ENCODE measurements around the gene ZMIZ1.

Gene ZMIZ1

DNA sequence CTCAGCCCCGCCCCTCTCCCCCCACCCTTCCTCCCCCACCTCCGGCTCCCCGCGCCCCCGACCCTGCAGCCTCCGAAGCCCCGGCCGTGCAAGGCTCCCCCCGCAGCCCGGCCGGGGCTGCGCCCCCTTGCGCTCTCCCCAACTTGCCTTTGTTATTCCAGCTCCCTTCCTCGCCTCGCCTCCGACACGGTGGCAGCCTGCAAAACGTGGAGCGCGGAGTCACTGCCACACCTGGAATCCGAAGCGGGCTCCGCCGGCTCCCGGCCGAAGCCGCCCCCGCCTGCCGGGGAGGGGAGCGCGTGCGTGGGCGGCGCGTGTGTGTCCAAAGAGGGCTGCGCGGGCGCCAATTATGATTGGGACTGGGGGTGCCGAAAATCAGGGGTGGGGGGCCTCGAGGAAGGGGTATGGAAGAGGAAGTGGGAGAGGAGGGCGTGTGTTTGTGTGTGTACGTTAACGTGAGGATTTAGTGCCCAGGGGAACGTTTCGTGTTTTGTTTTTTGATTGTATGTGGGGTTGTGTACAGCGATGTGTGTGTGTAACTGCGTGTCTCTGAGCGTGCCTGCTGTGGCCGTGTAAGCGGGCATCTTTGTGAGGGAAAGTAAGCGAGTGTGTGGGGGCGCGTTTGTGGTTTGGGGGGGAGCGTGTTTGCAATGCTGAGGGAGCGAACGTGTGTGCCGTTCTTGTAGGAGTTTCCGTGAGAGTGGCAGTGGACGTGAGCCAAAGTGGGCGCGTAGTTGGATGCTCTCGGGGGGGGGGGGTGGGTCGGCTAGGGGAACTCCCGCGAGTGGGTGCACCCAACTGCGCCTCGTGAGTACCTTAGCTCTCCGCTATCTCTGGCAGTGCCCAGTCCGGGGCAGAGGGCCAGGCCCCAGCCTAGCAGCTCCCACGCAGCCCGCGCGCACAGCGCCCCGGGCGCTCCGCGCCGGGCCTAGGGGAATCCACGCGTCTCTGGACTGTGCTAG, 1.2 kb upstream of the ZMIZ1 start:
- DNase-seq = peak; percentile 78

GRCh38 chr10:79068203-79068561, 584 bp upstream of the ZMIZ1 start:
- DNase-seq = no peak

GRCh38 chr10:79069325-79070080, 737 bp downstream of the ZMIZ1 start:
- DNase-seq = no peak

- no peak for DNase-seq
Measured at GRCh38 chr10:79070081-79070605, 1.4 kb downstream of the ZMIZ1 start.

DNA sequence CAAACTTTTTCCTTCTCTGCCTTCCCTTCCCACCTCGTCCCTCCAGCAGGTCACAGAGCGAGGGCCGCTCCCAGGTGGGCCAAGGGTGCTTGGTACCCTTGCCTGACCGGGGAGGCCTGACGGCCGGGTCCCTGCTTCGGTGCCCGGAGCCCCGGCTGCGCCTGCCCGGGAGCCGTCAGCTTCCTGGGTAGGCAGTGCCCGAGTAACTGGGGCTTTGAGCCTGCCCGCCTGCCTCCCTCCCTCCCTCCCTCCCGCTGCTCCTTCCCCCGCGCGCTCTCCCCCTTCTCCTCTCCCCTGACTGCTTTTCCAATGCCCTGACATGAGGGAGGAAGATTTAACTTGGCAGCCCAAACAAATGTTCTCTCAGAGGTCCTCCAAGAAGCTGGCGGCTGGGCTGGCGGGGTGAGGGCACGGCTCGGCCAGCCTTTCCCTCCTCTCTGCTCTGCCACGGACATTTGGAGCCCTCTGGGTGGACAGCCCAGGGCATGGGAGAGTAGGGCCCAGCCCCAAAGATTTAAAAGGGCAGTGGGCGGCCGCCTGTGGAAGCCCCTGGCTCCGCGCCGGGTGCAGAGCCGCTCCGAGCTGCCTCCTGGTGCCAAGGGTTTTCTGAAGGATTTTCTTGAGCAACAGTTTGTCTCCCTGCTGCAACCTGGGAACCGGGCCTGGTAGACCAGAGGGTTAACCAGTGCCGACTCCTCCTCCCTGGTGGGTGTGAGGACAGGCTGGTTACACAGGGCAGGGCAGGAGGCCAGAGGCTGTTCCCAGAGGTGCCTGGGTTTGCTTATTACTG, 2.0 kb downstream of the ZMIZ1 start:
- peak; percentile 36 for DNase-seq

DNA sequence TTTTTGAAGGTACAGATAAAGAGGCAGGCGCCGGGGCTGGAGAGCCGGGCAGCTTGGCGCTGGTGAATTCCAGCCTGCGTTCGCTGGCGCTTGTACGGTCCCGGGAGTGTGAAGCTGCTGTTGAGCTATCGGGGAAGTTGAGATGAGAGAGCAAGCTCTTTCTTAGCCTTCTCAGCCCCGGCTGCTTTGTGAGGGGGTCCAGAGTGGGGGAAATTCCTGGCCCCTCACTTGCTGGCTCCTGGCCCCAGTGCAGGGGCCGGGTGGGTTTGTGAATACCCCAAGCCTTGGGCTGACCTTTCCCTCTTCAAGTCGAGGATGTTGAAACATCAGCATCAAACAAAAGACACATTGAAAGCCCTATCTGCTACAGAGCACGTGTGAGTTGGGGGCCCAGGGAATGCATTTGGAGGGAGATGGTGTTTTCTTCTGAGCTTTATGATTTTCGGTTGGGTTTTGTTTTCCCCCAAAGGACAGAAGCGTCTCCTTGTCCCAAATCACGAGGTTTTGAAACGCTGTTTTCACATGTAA, 2.7 kb downstream of the ZMIZ1 start:
- no peak for DNase-seq

GRCh38 chr10:79072041-79072441, 3.3 kb downstream of the ZMIZ1 start:
- DNase-seq = no peak

- no peak for DNase-seq
Measured at GRCh38 chr10:79072994-79073645, 4.4 kb downstream of the ZMIZ1 start.

DNA sequence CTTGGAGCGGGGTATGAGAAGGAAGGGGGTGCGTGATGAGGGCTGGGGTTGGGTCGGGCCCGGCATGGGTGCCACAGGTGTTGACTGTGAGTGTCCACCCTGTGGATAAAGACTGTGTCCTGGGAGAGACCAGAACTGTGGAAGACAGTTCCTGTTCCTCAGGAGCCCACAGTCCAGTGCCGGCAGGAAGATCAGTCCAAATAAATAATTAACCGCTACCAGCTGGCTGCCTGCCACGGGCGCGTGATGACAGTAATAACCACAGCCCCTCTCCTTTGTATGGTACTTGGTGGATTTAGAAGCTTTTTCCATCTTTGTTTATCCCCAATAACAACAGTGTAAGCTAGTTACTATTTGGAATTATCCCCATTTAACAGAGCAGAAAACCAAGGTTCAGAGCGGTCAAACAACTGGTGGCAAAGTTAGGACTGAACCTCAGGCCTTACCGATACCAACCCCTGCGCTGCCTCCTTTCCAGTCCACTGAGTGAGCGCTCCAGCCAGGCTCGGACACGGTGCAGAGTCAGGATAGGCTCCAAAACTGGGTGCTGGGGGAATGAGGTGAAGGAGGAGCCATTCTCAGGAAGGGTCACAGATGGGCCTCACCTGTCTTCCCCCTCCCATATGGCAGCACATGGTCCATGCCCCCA, 5.1 kb downstream of the ZMIZ1 start:
- peak; percentile 50 for DNase-seq

DNA sequence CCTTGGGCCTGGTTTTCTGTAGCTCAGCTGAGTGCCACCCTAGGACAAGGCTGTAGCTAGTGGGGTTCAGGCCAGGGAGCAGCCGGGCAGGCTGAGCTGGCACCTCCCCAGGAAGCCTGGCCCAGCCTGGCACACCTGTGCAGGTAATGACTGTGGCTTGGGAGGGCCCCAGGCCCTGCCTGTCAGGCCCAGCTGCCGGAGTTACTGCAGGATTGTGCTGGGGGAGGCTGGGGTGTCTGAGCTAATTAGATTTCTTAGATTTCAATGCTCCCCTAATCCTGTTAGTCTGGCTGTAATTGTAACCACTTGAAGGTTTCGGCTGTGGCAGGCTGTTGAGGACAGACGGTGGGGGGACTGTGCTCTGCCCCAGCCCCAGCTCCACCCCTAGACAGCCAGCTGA, 6.0 kb downstream of the ZMIZ1 start:
- no peak for DNase-seq

DNA sequence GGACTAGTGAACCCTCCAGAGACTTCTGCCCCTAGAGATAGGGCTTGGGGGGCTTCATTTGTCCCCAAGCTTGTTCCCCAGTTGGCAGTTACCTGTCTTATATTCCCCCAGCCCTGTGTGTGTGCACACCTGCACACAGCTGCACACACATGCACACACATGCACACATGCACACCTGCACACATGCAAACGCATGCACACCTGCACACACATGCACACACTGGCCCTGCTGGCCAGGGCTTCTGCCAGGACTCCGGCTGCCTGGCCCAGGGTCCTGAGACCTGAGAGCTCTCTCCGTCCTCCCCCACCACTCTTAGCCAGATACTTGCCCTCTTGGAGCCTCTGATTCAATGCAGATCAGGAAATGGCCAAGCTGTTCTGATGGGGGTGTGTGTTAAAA, 6.7 kb downstream of the ZMIZ1 start:
- no peak for DNase-seq

GRCh38 chr10:79077488-79078173, 8.9 kb downstream of the ZMIZ1 start:
- DNase-seq = no peak

DNA sequence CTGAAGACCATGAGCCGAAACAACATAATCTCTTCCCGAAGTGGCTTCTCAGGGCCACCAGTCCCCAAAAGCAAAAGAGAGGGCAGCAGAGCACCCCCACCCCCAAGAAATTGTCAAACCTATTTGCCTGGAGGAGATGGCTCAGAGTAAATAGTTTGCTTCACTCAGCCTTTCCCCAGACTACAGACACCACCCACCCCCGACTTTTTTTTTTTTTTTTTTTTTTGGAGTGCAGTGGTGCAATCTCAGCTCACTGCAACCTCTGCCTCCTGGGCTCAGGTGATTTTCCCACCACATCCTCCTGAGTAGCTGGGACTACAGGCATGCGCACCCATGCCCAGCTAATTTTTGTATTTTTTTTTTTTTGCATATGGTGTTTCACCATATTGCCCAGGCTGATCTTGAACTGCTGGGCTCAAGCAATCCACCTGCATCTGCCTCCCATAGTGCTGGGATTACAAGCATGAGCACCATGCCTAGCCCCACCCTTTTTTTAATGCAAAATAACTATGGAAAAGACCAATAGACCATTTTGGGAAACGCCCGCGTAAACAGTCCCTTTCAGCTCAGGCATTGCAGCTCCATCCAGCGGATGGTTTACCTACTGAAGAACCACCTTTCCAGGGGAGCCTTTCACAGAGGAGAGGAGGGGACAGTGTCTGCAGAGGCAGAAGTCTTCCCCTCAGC, 9.7 kb downstream of the ZMIZ1 start:
- DNase-seq = no peak

DNA sequence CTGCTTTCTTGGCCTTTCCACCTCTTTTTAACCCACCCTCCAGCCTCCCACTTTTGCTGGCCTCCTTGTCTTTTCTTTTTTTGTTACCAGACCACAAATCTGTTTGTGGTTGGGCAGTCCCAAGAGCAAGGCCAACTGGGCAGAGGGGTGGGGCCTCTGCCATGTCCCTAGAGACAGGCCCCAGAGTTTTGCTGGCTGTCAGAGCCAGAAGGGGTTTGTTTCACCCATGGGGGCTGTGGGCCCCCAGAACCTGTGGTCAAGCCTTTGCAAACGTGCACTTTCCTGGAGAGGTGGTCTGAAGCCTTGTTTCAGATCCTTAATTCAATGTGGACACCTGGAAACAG, 10.3 kb downstream of the ZMIZ1 start:
- DNase-seq = no peak

DNA sequence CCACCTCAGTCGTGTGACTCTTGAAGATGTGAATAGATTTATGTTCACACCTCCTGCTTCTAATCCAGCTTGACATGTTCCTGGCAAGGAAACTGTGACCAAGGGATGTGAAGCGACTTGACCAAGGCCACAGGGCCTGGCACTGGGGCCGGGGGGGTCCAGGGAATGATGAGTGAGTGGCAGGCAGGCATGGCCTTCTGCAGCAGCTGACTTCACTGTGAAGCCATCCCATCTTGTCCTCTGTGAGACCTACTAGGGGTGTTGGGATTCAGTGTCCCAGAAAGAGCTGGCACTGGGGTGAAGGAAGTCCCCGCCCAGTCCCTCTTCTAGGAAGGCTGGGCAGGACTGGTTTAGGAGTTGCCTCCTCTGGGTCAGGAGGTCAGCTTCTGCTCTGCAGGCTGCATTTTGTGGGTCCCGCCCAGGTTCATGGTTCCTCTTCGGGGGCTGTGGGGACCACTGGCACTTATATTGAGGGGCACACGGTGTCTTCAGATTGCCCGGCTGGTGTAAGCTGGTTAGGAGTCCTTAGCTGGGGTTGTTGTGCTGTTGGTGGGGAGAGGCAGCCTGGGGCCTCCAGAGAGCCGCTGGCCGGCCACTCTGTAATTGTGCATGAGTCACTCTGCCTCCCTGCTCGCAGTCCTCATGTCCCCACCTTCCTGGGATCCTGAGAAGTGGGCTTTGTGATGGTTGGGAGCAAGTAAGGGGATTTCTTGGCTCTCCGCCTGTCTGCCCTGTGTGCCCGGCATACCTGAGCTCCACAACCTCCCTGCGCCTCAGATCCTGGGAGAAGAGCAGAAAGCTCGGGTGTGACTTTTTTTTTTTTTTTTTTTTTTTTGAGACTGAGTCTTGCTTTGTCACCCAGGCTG, 11.0 kb downstream of the ZMIZ1 start:
- DNase-seq = no peak

DNA sequence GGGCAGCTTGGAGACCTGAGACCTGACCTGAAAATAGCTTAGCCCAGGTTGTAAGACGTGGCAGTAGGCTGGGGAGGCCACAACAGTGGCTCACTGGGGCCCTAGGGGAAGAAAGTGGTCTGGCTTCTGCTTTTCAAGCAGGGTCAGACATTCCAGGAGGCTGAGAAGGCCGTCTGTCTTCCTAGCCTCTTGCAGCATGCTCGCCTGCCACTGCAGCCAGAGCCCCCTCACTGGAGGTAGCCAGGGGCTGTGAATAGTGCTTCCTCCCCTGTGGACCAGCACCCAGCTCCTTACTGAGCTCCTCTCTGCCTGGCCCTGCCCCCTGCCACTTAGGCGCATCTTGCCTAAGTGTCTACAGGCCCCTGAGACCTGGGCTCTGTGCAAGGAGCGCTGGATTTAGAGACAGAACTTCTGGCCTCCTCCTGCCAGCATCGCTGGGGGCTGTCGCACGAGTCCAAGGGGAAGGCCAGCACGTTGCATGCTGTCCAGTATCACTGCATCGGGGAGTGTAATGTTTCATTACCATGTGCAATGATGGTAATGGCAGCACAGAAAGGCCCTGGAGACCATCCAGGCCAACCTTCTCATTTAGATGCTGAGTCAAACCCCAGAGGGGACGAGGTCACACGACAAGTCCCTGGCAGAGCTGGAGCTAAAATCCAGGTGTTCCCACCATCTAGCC, 12.7 kb downstream of the ZMIZ1 start:
- DNase-seq = peak; percentile 70

GRCh38 chr10:79082035-79082373, 13.2 kb downstream of the ZMIZ1 start:
- no peak for DNase-seq

DNA sequence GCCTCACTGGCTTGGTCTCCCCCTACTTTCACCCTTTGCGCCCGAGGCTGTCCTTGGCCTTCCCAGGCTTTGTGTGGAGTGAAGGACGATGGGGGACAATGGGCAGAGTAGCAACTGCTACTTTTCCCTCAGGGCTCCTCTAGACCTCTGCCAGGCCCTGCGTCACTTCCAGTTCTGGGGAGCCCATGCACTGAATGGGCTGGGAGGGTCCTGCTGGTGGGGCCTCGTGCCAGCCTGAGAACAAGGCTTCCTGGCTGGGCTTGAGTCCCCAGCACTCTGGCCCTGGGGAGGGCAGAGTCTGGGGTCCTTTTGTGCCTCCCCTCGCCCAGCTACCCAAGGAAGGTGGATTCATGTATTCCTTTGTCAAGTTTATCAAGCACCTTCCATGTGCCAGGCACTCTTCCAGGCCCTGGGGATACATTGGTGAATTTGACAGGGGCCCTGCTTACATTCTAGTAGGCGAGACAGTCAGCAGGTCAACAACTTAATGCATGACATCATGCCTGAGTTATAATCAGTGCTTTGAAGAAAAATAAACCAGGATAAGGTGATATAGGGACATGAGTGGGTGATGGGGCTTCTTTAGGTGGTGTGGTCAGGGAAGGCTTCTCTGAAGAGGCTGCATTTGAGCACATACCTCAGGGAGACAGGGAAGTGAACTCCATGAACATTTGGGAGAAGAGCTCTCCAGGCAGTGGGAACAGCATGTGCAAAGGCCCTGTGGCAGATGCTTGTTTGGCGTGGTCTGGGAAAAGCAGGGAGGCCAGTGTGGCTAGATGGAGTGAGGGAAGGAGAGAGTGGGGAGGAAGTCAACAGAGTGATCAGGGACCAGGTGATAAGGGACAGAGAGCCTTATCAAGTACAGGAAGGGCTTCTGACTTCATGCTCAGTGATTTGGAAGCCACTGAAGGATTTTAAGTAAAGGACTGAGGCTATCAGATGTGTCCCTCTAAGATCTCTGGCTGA, 14.1 kb downstream of the ZMIZ1 start:
- no peak for DNase-seq

All from T1000 (cell line).